GM12892 (cell line): ENCODE results near the gene EXD3.

Experiments used
- POLR2A ChIP-seq: IDR thresholded peaks from 2 replicates; pipeline ENCODE4 v1.6.1; 2011; ENCODE audit warnings: low read depth, low read length, control low read depth
- POLR2AphosphoS5 ChIP-seq: IDR thresholded peaks from 2 replicates; pipeline ENCODE4 v1.6.1; 2011; ENCODE audit warnings: low read depth, low read length, control low read depth

GRCh38 chr9:137310189-137311052, 112.5 kb downstream of the EXD3 start:
- TF ChIP-seq POLR2AphosphoS5, result no peak
- no peak for TF ChIP-seq POLR2A
